Right atrium auricular region (tissue), 2 donors: Measurements from ENCODE around the gene DDX31. TPM values are rescaled to one million over a fixed set of nuclear protein-coding genes. Genes with fewer than 3 reads are reported as not detected.

Source experiments
- DNase-seq: peaks from one replicate; pipeline ENCODE4 v3.0.0-alpha.2; 2019; ENCODE audit warnings: low spot score
- H3K27ac ChIP-seq, 2 donors: fragments of 200-600 bp; sonication (generic); 1 replicate in 1 of 2; 2 replicates in 1 of 2; pipeline ENCODE4 v1.5.1; 2016 to 2019
- H3K27me3 ChIP-seq, 2 donors: fragments of 200-600 bp; sonication (generic); one replicate each; pipeline versions ENCODE4 v1.5.1 to v1.6.0; 2017 to 2019
- H3K36me3 ChIP-seq: fragments of 200-600 bp; sonication (generic); one replicate; pipeline ENCODE4 v1.5.1; 2016
- H3K4me1 ChIP-seq, 2 donors: fragments of 200-600 bp; sonication (generic); one replicate each; pipeline versions ENCODE4 v1.5.1 to v1.6.0; 2017 to 2019
- H3K4me3 ChIP-seq, 2 donors: fragments of 200-600 bp; sonication (generic); 1 replicate in 1 of 2; 2 replicates in 1 of 2; pipeline ENCODE4 v1.5.1; 2017 to 2019; ENCODE audit warnings: mild to moderate bottlenecking in 1 of 2, moderate library complexity in 1 of 2
- H3K9me3 ChIP-seq, 2 donors: fragments of 200-600 bp; sonication (generic); one replicate each; pipeline ENCODE4 v1.5.1; 2019
- CTCF ChIP-seq, 2 donors: fragments of 200-600 bp; sonication (generic); IDR thresholded peaks; one replicate each; pipeline ENCODE4 v1.5.1; 2019; ENCODE audit warnings: antibody characterized with exemption in 2 of 2
- total RNA-seq, 2 donors: library from RNA; depleted of rRNA; stranded (reverse); fragments of >200 nt; gene quantifications; one replicate each; pipeline ENCODE4 v1.1.0, GENCODE V29; 2016

The DDX31 gene
- total RNA-seq, 2 donors from 2014 or later, result 4.6 to 6.0 TPM

DNA sequence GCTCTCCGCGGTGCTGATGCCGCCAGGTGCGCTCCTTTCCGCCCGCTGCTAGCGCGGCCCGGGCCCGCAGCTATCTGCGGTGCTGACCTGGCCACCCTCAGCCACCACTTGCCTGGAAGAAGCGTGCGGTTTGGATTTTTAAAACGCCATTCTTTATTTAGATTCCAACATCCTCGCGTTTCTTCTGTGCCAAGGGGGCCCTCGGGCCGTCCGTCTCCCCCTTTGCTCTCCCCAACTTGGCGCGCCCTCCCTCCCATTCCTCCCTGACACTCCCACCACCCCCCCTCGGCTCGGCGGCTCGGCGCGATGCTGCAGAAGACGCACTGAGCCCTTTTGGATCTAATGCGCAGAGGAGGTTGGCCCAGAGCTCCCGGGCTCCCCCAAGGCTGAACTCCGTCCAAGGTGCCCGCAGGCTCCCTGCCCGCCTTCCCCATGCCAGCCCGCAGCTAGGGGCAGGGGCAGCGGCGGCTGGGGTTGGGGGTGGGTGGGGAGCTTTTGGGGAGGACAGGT lies 87.5 kb downstream of the DDX31 start, which contains the start of gene BARHL1:
Gene BARHL1, plus strand, starts transcription at position 331 of the 510 bp plus-strand sequence. CDS start 192 bp downstream, outside the sequence.
- Histone ChIP-seq H3K27ac (no peak within 1 kb of the TSS), H3K4me3 (peak within 1 kb of the TSS in 1 of 2 donors; percentile 38), H3K27me3 (peaks cover 49 to 87% of the 10 kb centered on the region in 2 donors), H3K9me3 (no peaks in the 10 kb centered on the region), H3K36me3 (no peaks in the 10 kb centered on the region), H3K4me1 (peaks cover 0 to 38% of the 10 kb centered on the region in 2 donors)
- no peak for TF ChIP-seq CTCF (IDR thresholded peaks at IDR 0.05)
- DNase-seq, result no peak

- H3K9me3 ChIP-seq, result no peaks in the 10 kb centered on the region
- no peak for TF ChIP-seq CTCF (IDR thresholded peaks at IDR 0.05)
- DNase-seq, result no peak
- no peaks in the 10 kb centered on the region for H3K36me3 ChIP-seq
- peaks cover 0 to 27% of the 10 kb centered on the region in 2 donors for H3K4me1 ChIP-seq
- H3K4me3 ChIP-seq, result no peak overlapping the region
- peaks cover 30 to 58% of the 10 kb centered on the region in 2 donors for H3K27me3 ChIP-seq
- H3K27ac ChIP-seq, result no peak overlapping the region
Observed at GRCh38 chr9:132579427-132579798, 90.4 kb downstream of the DDX31 start.

DNA sequence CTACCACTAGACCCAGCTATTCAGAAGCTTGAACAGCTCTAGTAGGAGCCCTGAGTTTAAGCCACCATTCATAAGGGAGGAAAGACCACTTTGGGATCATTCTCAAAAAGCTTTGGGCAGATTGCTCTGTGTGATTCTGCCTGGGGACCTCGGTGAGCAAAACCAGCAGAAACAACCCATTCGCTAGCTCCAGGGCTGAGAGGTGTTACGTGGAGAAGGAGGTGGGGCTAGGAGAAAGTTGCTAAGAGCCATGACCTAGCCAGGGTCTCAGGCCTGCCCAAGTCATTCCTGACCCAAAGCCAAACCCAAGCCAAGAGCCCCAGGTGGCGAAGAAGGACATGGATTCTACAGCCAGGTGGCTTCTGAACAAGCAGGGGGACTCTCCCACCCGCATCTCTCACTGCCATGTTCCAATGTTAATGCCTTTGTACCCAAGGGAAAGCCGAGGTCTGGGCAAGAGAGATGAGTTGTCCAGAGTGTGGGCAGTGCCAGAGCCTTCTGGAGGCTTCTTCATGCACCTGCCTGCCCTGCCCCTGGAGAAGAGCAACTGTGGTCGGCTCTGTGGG lies 91.3 kb downstream of the DDX31 start:
- no peaks in the 10 kb centered on the region for H3K36me3 ChIP-seq
- peaks cover 30 to 49% of the 10 kb centered on the region in 2 donors for H3K27me3 ChIP-seq
- no peaks in the 10 kb centered on the region for H3K9me3 ChIP-seq
- TF ChIP-seq CTCF (IDR thresholded peaks at IDR 0.05), result no peak
- DNase-seq, result no peak
- H3K4me3 ChIP-seq, result no peak overlapping the region
- H3K27ac ChIP-seq, result no peak overlapping the region
- H3K4me1 ChIP-seq, result peaks cover 0 to 27% of the 10 kb centered on the region in 2 donors

- DNase-seq, result no peak
- TF ChIP-seq CTCF (IDR thresholded peaks at IDR 0.05), result no peak
- H3K27ac ChIP-seq, result no peak overlapping the region
- no peaks in the 10 kb centered on the region for H3K36me3 ChIP-seq
- peaks cover 21 to 35% of the 10 kb centered on the region in 2 donors for H3K27me3 ChIP-seq
- peaks cover 0 to 21% of the 10 kb centered on the region in 2 donors for H3K4me1 ChIP-seq
- no peaks in the 10 kb centered on the region for H3K9me3 ChIP-seq
- no peak overlapping the region for H3K4me3 ChIP-seq
Observed at GRCh38 chr9:132577119-132577518, 92.7 kb downstream of the DDX31 start.

DNA sequence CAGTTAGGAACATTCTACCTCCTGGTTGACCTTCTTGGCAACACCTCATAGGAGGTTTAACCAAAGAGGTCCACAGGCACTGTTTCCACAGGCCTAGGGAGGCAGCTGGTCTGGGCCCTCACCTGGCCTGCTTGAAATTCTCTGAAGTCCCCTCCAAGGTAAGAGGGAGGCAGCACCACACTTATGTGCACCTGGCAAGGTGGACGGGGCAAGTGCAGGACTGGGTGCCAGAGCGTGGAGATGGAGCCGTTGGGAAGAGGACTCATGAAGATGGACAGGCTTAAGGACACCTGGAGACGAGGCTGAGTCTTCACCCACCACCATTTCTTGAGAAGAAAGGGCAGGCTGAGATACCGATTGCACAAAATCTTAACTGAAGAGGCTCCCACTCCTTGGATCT lies 94.0 kb downstream of the DDX31 start:
- no peaks in the 10 kb centered on the region for H3K9me3 ChIP-seq
- H3K27ac ChIP-seq, result no peak overlapping the region
- TF ChIP-seq CTCF (IDR thresholded peaks at IDR 0.05), result no peak
- H3K27me3 ChIP-seq, result peaks cover 16 to 26% of the 10 kb centered on the region in 2 donors
- no peaks in the 10 kb centered on the region for H3K36me3 ChIP-seq
- DNase-seq, result no peak
- H3K4me1 ChIP-seq, result peaks cover 0 to 13% of the 10 kb centered on the region in 2 donors
- H3K4me3 ChIP-seq, result no peak overlapping the region
